Suprapubic skin (tissue), 4 donors: ENCODE data around the gene KIDINS220.

Experiments
- CTCF ChIP-seq, 2 donors: fragments of 200-600 bp in 1 of 2; fragments of 450-650 bp in 1 of 2; sonication (generic) in 1 of 2; IDR thresholded peaks; one replicate each; pipeline ENCODE4 v1.5.1; 2016 to 2019; ENCODE audit warnings: antibody characterized with exemption in 2 of 2, mild to moderate bottlenecking in 1 of 2, moderate library complexity in 1 of 2
- EP300 ChIP-seq: sonication (generic); formaldehyde crosslinking; IDR thresholded peaks from one replicate; pipeline ENCODE4 v1.6.1; 2017; ENCODE audit warnings: antibody characterized with exemption
- POLR2A ChIP-seq, 2 donors: fragments of 450-650 bp; IDR thresholded peaks; one replicate each; pipeline ENCODE4 v1.6.1; 2017; ENCODE audit warnings: antibody characterized with exemption in 2 of 2, mild to moderate bottlenecking in 2 of 2, moderate library complexity in 2 of 2
- POLR2AphosphoS5 ChIP-seq, 3 donors: sonication (generic); formaldehyde crosslinking; IDR thresholded peaks; one replicate each; pipeline ENCODE4 v1.6.1; 2017; ENCODE audit warnings: antibody characterized with exemption in 3 of 3

GRCh38 chr2:8800218-8800617 is 37.2 kb downstream of the KIDINS220 start:
- TF ChIP-seq CTCF (IDR thresholded peaks at IDR 0.05) (no peak), POLR2A (IDR thresholded peaks at IDR 0.05) (no peak), POLR2AphosphoS5 (IDR thresholded peaks at IDR 0.05) (no peak), EP300 (no peak)
